Esophagus muscularis mucosa (tissue), 3 donors: ENCODE measurements around the gene USP33.

Source experiments
- CTCF ChIP-seq, 3 experiments: fragments of 200-600 bp in 2 of 3; fragments of 450-650 bp in 1 of 3; sonication (generic) in 2 of 3; IDR thresholded peaks; one replicate each; pipeline ENCODE4 v1.5.1; 2017 to 2019; ENCODE audit warnings: antibody characterized with exemption in 3 of 3, mild to moderate bottlenecking in 2 of 3, moderate library complexity in 1 of 3
- POLR2A ChIP-seq: fragments of 450-650 bp; IDR thresholded peaks from one replicate; pipeline ENCODE4 v1.6.1; 2017; ENCODE audit warnings: antibody characterized with exemption, moderate library complexity, mild to moderate bottlenecking, low read depth
- POLR2AphosphoS5 ChIP-seq, 2 donors: sonication (generic); formaldehyde crosslinking; IDR thresholded peaks; one replicate each; pipeline ENCODE4 v1.6.1; 2017; ENCODE audit warnings: antibody characterized with exemption in 2 of 2

DNA sequence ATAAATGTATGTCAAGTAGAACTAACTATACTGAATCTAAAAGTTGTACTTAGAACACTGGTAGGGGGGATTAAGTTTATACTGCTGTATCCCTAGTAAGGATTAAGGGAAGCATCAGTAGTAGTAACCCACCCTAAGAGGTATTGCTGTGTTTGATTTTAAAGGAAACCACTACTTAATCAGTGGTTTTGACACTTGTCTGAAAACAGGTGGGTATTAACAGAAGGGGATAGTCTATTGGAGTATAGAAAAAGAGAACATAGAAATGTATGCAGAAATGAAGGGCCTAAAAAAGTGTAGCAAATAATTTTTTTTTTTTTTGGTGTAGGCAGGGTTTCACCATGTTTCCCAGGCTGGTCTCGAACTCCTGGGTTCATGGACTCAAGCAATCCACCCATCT, 22.0 kb upstream of the USP33 start:
- no peak for TF ChIP-seq POLR2A
- TF ChIP-seq POLR2AphosphoS5 (IDR thresholded peaks at IDR 0.05) = no peak
- no peak for TF ChIP-seq CTCF (IDR thresholded peaks at IDR 0.05)
